Activated naive CD4-positive, alpha-beta T cell treated with anti-CD3 and anti-CD28 coated beads, Interleukin-2, amount 10 ng/mL, durations not matched to agents 7 days and 5 days (primary cell): ENCODE results near the gene PXDN.

Experiments used
- CTCF ChIA-PET: fragments of 350-600 bp; sonication (Branson Sonifier 250); formaldehyde crosslinking; loops from one replicate; lab custom pipeline; 2021; ENCODE audit warnings: antibody characterized with exemption; lab: Charles Lee
- DNase-seq: peaks from one replicate; pipeline ENCODE4 v3.0.0-alpha.2; 2020
- H3K27ac Mint-ChIP-seq: one replicate; pipeline ENCODE4 v1.8.0; 2021; ENCODE audit warnings: mild to moderate bottlenecking, moderate library complexity, mixed read lengths
- H3K27me3 Mint-ChIP-seq: one replicate; pipeline ENCODE4 v1.8.0; 2021; ENCODE audit warnings: mild to moderate bottlenecking, mixed read lengths
- H3K36me3 Mint-ChIP-seq: one replicate; pipeline ENCODE4 v1.8.0; 2021; ENCODE audit warnings: mixed read lengths
- H3K4me1 Mint-ChIP-seq: one replicate; pipeline ENCODE4 v1.8.0; 2021; ENCODE audit warnings: mixed read lengths
- H3K4me3 Mint-ChIP-seq: one replicate; pipeline ENCODE4 v1.8.0; 2021; ENCODE audit warnings: mild to moderate bottlenecking, moderate library complexity, mixed read lengths
- H3K9me3 Mint-ChIP-seq: one replicate; pipeline ENCODE4 v1.8.0; 2021; ENCODE audit warnings: mixed read lengths

PXDN gene, protein sequence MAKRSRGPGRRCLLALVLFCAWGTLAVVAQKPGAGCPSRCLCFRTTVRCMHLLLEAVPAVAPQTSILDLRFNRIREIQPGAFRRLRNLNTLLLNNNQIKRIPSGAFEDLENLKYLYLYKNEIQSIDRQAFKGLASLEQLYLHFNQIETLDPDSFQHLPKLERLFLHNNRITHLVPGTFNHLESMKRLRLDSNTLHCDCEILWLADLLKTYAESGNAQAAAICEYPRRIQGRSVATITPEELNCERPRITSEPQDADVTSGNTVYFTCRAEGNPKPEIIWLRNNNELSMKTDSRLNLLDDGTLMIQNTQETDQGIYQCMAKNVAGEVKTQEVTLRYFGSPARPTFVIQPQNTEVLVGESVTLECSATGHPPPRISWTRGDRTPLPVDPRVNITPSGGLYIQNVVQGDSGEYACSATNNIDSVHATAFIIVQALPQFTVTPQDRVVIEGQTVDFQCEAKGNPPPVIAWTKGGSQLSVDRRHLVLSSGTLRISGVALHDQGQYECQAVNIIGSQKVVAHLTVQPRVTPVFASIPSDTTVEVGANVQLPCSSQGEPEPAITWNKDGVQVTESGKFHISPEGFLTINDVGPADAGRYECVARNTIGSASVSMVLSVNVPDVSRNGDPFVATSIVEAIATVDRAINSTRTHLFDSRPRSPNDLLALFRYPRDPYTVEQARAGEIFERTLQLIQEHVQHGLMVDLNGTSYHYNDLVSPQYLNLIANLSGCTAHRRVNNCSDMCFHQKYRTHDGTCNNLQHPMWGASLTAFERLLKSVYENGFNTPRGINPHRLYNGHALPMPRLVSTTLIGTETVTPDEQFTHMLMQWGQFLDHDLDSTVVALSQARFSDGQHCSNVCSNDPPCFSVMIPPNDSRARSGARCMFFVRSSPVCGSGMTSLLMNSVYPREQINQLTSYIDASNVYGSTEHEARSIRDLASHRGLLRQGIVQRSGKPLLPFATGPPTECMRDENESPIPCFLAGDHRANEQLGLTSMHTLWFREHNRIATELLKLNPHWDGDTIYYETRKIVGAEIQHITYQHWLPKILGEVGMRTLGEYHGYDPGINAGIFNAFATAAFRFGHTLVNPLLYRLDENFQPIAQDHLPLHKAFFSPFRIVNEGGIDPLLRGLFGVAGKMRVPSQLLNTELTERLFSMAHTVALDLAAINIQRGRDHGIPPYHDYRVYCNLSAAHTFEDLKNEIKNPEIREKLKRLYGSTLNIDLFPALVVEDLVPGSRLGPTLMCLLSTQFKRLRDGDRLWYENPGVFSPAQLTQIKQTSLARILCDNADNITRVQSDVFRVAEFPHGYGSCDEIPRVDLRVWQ (N-terminal part only)

DNA sequence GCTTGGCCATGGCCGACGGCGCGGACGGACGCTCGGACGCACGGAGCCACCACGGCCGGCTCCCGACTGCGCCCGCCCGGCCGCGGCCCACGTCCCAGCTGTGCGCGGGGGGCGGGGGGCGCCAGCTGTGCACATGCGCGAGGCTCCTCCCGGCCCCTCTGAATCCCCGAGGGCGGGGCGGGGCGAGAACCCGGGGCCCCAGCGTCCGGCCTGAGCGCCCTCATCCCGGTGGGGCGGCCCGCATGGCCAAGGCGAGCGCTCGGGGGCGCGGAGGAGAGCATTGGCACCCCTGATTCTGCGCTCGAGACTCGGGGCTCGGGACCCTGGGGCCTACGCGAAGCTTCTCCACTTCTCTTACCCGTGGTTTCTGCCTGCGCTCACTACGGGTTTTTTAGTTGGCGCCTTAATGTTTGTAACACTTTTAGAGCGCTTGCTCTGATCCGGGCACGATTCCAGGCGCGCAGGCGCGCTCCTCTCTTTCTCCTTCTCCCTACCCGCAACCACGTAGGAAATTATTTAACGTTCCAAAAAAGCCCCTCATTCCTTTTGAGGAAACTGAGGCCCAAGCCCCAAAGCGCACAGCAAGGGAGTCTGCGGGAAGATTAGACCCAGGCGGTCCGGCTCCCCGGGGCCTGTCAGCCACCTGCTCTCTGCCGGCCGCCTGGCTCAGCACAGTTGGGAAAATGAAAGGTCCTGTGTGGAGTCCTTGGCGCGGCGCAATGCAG, at the start of gene PXDN:
Gene PXDN (minus strand): TSS at position 70 of the 725 bp plus-strand sequence. CDS start 60 bp downstream, at position 10.
- no peak within 1 kb of the TSS for H3K27ac Mint-ChIP-seq
- no peak within 1 kb of the TSS for H3K4me3 Mint-ChIP-seq
- H3K4me1 Mint-ChIP-seq = peaks cover 7% of the 10 kb centered on the region
- no peaks in the 10 kb centered on the region for H3K36me3 Mint-ChIP-seq
- peaks cover 68% of the 10 kb centered on the region for H3K27me3 Mint-ChIP-seq
- DNase-seq = no peak
- H3K9me3 Mint-ChIP-seq = no peaks in the 10 kb centered on the region
- CTCF ChIA-PET = no interaction called here

DNA sequence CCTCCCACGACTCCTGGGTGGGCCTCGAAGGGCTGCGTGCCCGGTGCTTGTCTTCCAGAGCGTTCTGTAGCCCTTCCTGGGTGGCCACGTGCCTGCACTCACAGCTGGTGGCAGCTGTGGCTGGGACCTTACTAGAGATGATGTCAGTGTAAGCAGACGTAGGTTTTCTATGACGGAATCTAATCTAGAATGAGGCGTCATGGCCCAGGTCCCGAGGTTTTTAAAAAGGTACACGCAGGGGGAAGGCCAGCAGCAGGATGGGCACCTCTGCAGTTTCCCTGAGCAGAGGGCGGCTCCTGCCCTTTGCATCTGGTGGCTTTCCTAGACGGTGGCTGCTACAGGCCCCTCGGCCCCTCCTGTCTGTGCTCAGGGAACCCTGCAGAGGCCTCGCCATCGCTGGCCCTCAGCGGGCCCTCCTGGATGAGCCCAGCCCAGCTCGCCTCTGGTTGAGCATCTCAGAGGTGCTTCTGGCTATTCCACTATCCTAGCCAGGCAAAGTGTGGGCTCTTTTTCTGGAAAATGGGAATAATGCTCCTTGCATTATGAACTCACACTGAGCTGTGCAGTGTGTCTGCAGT, 49.6 kb upstream of the PXDN start:
- H3K27ac Mint-ChIP-seq = no peak overlapping the region
- H3K4me1 Mint-ChIP-seq = no peaks in the 10 kb centered on the region
- H3K4me3 Mint-ChIP-seq = no peak overlapping the region
- H3K36me3 Mint-ChIP-seq = no peaks in the 10 kb centered on the region
- no peaks in the 10 kb centered on the region for H3K9me3 Mint-ChIP-seq
- no peaks in the 10 kb centered on the region for H3K27me3 Mint-ChIP-seq
- DNase-seq = no peak
- CTCF ChIA-PET = no interaction called here

DNA sequence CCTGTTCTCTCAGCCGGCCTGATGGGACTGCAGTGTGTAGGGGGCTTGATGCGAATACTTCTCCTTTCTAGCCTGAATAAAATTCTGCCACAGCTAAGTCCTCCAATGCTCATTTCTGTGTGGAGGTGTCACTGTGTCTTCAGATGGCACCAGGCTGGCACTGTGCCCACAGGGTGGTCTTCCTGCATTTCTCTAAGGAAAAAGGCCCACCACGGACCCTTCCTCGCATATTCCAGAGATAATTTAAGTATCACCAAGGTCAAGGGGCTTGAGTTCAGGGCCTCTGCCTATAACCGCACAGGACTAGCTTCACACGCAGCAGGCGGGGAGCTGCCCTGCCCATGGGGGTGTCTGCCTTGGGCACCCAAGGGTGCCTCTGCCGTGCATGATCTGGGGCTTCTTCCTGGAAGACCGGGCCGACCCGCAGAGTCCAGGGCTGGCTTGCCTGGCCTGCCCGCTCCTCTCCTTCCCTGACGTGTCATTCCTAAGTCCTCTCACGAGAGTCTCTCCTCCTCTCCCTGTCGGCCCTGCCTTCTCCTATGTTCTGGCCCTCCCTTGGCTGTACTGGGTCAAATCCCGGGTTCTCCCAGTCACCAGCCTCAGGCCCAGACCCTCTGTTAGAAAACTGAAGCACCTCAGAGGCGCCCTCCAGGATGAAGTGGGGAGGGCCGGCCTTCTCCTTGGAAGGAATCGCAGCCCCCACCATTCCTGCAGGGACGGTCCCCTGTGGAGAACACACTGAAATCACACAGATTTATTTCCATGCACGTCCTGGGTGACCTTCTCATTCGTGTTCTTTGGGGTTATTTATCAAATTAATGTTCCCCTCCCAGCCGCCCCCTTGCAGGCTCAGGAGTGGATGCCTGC, 48.9 kb upstream of the PXDN start:
- DNase-seq = no peak
- H3K4me3 Mint-ChIP-seq = no peak overlapping the region
- CTCF ChIA-PET = no interaction called here
- H3K36me3 Mint-ChIP-seq = no peaks in the 10 kb centered on the region
- H3K27me3 Mint-ChIP-seq = no peaks in the 10 kb centered on the region
- H3K27ac Mint-ChIP-seq = no peak overlapping the region
- H3K4me1 Mint-ChIP-seq = no peaks in the 10 kb centered on the region
- H3K9me3 Mint-ChIP-seq = no peaks in the 10 kb centered on the region

DNA sequence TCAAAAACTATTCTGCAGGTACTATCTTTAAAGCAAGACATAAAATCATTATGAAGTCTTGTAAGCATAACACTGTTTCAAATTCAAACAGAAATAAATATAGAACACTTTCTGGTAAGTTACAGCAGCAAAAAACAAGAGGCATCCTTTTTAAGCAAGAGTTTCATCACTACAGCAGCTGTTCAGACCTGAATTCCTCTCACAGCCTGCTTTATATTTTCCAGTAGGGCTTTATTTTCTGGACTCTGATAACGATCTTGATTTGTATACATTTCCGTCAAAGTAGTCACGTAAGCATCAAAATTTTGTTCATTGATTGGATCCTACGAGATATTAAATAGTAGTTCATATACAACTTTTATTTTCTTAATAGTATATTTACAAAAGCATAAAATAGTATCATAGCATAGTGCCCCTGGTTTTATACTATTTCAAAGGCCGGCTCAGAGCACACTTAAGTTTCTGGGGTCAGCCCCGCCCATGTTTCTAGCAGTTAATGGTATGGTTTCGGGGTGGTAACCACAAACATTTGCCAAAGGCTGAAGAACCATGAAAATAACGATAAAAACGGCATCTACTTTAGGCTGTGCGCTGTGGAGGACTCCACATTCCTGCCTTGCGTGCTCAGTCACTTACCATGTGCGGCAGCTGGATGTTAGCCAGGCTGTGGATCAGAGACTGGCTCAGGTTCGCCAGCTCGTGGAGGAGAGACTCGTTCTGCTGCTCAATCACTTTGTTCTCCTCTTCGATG, 47.5 kb upstream of the PXDN start:
- no peak overlapping the region for H3K27ac Mint-ChIP-seq

DNA sequence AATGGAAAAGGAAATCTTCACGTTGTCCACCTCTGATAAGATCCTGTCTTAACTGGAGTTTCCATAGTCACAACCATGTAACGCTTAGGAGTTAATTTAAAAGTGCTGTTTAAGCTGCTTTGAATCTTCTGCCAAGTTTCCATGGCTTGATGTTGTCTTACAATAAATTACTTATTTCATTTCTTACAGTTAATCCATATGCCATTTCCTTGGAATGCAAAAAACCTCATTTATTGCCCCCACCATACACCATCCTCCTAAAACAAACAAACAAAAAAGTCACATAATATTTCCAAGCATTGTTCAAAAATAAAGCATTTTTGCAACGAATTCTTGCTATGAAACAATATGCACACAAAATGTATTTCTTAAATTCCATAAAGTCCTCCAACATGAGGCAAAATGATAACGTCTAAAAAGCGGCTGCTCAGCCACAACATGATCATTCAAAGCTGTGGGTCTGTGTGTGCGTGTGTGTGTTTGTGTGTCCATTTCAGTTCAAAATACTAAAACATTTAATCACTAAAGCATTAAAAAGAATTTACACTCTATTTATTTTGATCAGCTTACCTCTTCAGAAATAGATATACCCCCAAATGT, 46.8 kb upstream of the PXDN start:
- no peak overlapping the region for H3K4me3 Mint-ChIP-seq
- CTCF ChIA-PET = no interaction called here
- DNase-seq = no peak
- no peaks in the 10 kb centered on the region for H3K27me3 Mint-ChIP-seq
- no peaks in the 10 kb centered on the region for H3K9me3 Mint-ChIP-seq
- H3K36me3 Mint-ChIP-seq = no peaks in the 10 kb centered on the region
- H3K27ac Mint-ChIP-seq = no peak overlapping the region
- H3K4me1 Mint-ChIP-seq = no peaks in the 10 kb centered on the region

More for the DNA sequence above, 47.5 kb upstream of the PXDN start:
- no peak for DNase-seq
- Mint-ChIP-seq H3K27me3 (no peaks in the 10 kb centered on the region), H3K4me3 (no peak overlapping the region), H3K36me3 (no peaks in the 10 kb centered on the region), H3K4me1 (no peaks in the 10 kb centered on the region), H3K9me3 (no peaks in the 10 kb centered on the region)
- CTCF ChIA-PET = no interaction called here

DNA sequence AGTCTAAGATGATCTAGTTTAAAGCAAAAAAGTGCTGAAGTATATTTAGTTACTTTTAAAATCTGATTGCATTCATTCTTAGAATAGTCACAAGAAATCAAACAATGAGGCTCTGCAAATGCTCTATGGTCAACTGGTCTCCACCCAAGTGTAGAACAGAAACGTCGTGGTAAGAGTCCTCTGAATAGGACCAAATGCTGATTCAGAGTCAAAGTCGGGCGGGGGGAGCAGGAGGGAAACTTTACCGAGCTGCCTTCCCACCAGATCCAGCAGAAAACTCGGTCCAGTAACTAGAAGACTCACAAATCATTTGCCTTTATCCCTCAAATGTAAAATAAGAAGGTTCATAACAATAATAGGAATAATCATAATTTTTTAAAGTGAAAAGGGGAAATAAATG, 46.2 kb upstream of the PXDN start:
- Mint-ChIP-seq H3K27me3 (peaks cover 2% of the 10 kb centered on the region), H3K9me3 (no peaks in the 10 kb centered on the region), H3K4me1 (no peaks in the 10 kb centered on the region), H3K36me3 (no peaks in the 10 kb centered on the region), H3K4me3 (no peak overlapping the region), H3K27ac (no peak overlapping the region)
- CTCF ChIA-PET = no interaction called here
- DNase-seq = no peak

DNA sequence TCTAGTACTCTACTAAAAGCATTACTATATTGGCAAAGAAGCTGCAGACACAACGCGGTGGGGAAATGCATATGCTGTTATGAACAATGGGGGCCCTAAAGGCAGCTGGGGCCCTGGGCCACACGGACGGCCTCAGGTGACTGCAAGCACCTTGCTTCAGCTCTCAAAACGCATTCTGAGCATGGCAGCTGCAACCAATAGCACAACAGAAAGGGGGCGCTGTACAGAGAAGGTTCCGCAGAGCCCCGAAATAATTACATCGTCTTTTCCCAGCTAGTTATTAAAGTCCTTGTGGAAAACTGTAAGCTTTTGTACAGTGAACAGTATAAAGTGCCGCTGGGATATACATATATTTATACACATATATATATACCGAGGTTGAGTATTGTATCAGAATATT, 45.3 kb upstream of the PXDN start:
- no peak overlapping the region for H3K4me3 Mint-ChIP-seq
- CTCF ChIA-PET = no interaction called here
- H3K4me1 Mint-ChIP-seq = no peaks in the 10 kb centered on the region
- no peak for DNase-seq
- H3K9me3 Mint-ChIP-seq = no peaks in the 10 kb centered on the region
- peaks cover 10% of the 10 kb centered on the region for H3K27me3 Mint-ChIP-seq
- no peak overlapping the region for H3K27ac Mint-ChIP-seq
- H3K36me3 Mint-ChIP-seq = no peaks in the 10 kb centered on the region

DNA sequence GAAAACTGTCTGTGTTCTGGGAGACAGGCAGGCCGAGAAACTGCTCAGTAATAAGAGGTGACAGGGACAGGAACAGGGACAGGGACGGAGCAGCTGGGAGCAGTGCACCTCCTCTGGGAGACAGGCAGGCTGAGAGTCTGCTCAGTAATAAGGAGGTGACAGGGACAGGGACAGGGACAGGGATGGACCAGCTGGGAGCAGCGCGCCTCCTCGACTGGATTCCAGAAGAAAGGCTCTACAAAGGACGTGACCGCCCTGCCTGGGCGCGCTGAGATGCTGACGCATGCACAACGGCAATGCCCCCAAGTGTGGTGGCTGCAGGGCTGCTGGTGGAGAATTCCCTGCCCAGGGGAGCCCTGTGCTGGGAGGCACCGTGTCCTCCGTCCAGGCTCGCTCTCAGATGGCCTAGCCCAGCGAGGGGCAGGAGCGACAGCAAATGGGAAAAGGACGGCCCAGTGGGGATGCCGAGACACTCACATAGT, 44.2 kb upstream of the PXDN start:
- CTCF ChIA-PET = no interaction called here
- H3K27me3 Mint-ChIP-seq = peaks cover 10% of the 10 kb centered on the region
- H3K9me3 Mint-ChIP-seq = no peaks in the 10 kb centered on the region

DNA sequence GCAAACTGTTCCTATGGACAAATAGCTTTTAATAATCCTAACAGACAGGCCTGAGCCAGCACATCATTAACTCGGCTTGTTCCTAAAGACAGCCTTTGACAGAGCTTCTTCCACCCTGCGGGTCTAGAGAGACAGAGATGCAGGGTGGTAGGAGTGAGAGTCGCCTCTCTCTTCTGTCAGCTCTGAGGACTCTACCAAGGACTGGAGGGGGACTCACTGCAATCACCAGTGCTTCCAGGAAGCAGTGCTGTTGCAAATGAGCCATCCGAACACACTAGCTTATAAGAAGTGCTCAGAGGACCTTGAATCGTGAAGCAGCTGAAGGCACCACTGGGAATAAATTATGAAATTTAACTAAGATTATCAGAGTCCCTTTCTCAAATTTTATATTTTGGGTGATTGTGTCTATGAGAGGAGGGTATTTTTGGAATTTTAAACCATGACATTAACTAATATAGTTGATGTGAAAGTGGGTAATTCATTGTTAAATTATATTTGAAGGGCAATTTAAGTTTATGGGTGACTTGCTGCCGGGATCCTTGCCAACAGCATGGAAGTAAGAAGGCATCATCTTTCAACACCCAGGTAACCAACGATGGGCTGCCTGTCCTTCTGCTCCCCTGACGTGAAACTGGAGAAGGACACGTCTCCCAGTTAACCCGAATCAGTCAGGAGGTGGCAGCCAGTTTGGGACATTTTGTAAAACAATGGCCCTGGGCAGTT, 43.6 kb upstream of the PXDN start:
- Mint-ChIP-seq H3K9me3 (no peaks in the 10 kb centered on the region), H3K36me3 (no peaks in the 10 kb centered on the region), H3K4me1 (no peaks in the 10 kb centered on the region), H3K27me3 (peaks cover 11% of the 10 kb centered on the region), H3K27ac (no peak overlapping the region), H3K4me3 (no peak overlapping the region)
- no peak for DNase-seq
- CTCF ChIA-PET = no interaction called here

More for the DNA sequence above, 44.2 kb upstream of the PXDN start:
- Mint-ChIP-seq H3K4me3 (no peak overlapping the region), H3K4me1 (no peaks in the 10 kb centered on the region), H3K27ac (no peak overlapping the region), H3K36me3 (no peaks in the 10 kb centered on the region)
- no peak for DNase-seq

DNA sequence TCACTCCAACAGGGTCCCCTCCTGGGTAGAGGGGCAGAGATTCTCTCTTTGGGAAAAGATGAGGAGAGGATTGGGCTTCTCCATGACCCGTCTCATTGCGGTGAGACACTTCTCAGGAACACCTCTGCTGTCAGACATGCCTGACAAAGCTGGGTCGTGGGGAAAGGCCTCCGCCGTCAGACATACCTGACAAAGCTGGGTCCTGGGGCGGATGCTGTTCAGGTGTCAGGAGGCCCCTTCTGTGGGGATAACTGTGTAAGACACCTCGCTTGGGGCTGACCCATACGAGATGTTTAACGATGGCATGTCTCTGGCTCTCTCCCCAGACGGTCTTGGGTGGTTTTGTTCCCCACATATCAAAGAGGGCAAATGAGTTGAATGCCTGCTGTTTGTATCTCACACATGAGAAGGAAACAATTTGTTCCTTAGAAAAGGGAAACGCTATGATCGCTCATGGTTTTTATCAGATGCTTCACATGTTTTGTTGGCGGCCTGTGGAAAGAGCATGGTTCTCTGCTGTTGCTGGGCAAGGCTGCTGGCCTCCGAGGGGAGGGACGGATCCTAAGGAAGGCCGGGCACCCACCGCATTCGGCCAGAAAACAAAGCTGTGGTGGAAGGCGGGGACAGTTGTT, 40.8 kb upstream of the PXDN start:
- H3K27me3 Mint-ChIP-seq = peaks cover 22% of the 10 kb centered on the region
- no peaks in the 10 kb centered on the region for H3K4me1 Mint-ChIP-seq
- DNase-seq = no peak
- H3K9me3 Mint-ChIP-seq = no peaks in the 10 kb centered on the region
- H3K4me3 Mint-ChIP-seq = no peak overlapping the region
- no peak overlapping the region for H3K27ac Mint-ChIP-seq
- CTCF ChIA-PET = no interaction called here
- no peaks in the 10 kb centered on the region for H3K36me3 Mint-ChIP-seq

DNA sequence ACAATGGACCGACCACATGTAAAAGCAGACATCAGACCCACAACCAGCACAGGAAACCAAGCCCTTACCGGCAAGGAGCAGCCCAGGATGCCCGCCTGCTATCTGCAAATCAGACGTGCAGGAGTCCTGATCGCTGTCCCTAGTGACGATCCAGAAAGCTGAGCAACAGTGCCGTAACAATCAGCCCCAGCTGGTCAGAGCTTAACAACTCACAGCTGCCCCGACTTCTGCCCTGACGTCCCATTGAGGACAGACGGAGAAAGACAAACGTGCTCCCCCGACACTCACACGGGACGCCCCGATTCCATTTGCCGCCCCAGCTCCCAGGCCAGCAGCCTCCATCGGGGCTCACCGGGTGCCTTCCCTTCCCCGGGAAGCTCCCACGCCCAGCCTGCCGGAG, 39.8 kb upstream of the PXDN start:
- no peak for DNase-seq
- Mint-ChIP-seq H3K36me3 (no peaks in the 10 kb centered on the region), H3K4me3 (no peak overlapping the region), H3K4me1 (no peaks in the 10 kb centered on the region), H3K9me3 (no peaks in the 10 kb centered on the region), H3K27ac (no peak overlapping the region), H3K27me3 (peaks cover 22% of the 10 kb centered on the region)
- CTCF ChIA-PET = no interaction called here
